GM19452 (cell line): ENCODE results near the gene PPP4R3B.

Source experiments
- ATAC-seq: cut with Tn5 transposase; IDR thresholded peaks from one replicate; pipeline ENCODE4 v1.9.1; 2021; ENCODE audit not compliant: unreplicated experiment

The PPP4R3B gene

DNA sequence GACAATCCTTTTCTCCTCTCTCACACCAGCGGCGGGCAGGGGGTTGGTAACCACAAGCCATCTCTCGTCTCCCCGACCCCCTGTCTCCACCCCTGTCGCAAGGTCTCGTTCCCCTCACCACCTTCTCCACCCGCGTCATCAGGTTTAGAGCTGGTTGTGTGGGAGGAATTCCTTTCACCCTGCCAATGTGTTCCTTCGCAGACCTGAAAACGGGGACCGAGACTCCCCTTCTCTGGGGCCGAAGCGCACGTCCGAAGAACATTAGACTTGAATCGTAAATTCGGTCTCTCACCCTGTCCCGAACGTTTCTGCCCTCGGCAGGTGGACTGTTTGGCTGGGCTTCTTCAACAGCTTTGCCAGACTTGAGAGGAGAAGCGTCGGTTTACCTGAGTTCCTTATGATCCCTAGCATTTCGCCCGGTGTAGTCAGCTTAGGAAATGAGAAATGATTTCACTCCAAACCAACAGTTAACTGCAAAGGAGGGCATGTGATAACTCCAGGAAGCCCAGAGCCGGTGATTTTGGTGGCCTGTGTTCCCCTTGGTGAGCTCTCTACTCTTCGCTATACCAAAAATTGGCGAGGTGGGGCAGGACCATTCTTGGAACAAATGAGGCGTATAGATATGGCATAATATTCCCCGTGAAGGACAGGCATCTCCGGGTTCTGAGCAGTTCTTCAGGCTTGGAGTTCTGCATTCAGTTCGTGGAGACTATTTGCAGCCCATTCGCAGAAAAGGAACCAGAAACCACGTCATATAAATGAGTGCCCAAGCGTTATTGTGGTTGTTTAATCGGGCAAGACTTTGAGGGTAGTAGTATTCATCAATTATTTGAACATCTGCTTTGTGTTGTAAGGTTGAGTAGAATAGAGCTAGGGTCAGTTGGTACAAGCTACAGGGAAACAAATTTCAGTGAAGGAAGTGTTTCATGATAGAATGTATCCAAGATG is 97.2 kb downstream of the PPP4R3B start:
- peak; percentile 3 for ATAC-seq

DNA sequence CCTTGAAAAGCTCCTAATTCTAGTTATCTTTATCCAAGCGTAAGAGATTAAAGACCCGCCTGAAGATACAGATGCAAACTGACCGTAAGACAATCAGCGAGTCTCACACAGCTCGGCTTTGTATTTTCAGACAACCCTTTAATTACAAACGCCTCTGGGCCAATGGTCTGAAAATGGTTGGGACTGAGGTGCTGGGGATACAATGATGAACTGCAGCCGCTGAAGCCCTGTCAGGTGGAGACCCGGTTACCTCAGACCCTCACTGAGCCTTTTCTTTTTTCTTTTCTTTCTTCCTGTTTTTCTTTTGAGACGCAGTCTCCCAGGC is 98.6 kb downstream of the PPP4R3B start:
- ATAC-seq = peak; percentile 5

- no peak for ATAC-seq
Measured at GRCh38 chr2:55511508-55512124, 105.8 kb downstream of the PPP4R3B start.

- ATAC-seq = no peak
Measured at GRCh38 chr2:55502590-55503141, 114.8 kb downstream of the PPP4R3B start.

GRCh38 chr2:55500025-55500424 is 117.4 kb downstream of the PPP4R3B start:
- ATAC-seq = no peak

- no peak for ATAC-seq
Measured at GRCh38 chr2:55498582-55498981, 118.8 kb downstream of the PPP4R3B start.
